Fibroblast of pulmonary artery (primary cell): ENCODE measurements around the gene PLXNB2.

Source experiments
- DNase-seq: peaks from one replicate; pipeline ENCODE4 v3.0.0-alpha.2; 2010; ENCODE audit warnings: low read depth
- H3K4me3 ChIP-seq: replicated peaks from 2 replicates; pipeline ENCODE4 v1.5.1; 2011; ENCODE audit warnings: low read depth, mild to moderate bottlenecking, control low read depth, low read length, moderate library complexity
- TF ChIP-seq, protein P1 (sequence below): IDR thresholded peaks from 2 replicates; pipeline ENCODE4 v1.5.1; 2011; ENCODE audit warnings: mild to moderate bottlenecking, control low read depth, low read length, inconsistent platforms; ENCODE audit errors: missing control alignments

The PLXNB2 gene

DNA sequence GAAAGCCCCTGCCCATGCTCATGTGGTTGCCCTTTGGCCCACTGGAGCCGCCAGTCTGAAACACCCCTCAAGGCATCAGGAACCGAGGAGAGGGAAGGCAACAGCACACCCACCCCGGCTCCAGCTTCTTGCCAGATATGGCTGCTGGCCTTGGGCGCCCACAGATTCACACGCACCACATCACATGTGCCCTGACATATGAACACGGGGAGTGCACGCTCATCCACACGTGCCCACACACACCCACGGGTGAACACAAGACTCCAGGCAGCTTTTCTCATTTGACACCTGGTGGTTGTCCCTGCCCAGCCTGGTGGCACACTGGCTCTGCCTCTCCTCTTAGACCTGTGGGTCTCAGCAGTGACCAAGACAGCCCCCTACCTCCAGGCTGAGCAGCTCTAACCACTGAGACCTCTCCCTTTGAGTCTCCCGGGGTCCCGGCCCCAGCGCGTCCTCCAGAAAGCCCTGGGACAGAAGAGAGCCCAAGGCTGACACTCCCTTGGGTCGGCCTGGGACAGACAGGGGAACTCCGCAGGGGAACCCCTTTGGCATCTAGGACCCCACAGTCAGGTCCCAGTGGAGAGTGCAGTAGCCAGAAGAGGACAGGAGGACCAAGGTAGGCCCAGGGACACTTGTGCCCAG, 43.2 kb downstream of the PLXNB2 start:
- TF ChIP-seq, protein P1, sequence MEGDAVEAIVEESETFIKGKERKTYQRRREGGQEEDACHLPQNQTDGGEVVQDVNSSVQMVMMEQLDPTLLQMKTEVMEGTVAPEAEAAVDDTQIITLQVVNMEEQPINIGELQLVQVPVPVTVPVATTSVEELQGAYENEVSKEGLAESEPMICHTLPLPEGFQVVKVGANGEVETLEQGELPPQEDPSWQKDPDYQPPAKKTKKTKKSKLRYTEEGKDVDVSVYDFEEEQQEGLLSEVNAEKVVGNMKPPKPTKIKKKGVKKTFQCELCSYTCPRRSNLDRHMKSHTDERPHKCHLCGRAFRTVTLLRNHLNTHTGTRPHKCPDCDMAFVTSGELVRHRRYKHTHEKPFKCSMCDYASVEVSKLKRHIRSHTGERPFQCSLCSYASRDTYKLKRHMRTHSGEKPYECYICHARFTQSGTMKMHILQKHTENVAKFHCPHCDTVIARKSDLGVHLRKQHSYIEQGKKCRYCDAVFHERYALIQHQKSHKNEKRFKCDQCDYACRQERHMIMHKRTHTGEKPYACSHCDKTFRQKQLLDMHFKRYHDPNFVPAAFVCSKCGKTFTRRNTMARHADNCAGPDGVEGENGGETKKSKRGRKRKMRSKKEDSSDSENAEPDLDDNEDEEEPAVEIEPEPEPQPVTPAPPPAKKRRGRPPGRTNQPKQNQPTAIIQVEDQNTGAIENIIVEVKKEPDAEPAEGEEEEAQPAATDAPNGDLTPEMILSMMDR: no peak
- DNase-seq: no peak
- no peak overlapping the region for H3K4me3 ChIP-seq

DNA sequence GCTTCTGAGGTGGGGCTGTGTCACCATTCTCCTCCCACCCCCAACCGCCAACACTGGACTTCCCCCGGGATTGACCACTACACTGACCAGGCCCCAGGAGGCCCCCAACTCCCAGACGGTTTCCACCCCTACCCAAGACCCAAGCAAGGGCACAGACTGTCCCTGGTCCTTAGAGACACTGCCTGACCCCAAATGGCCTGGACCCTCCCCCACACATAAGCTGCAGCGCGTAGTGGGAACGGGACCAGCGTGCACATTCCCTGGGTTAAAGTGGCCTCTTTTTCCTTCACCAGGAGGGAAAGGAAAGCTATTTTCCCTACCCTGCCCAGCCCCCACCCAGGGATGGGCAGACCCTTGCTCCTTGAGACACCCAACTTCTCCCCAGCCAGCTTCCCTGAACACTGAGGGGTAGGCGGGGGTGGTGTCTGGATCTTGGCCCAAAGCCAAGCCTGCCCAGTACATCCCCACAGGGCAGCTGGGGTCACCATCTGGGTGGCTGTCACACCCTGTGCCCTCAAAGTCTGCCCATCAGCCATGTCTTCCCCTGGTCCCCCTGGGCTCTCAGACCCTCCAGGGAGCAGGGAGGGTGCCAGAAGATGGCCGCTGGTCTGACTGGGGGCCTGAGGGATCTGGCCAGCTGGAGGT, 44.4 kb downstream of the PLXNB2 start:
- no peak overlapping the region for H3K4me3 ChIP-seq
- TF ChIP-seq, protein P1: no peak
- no peak for DNase-seq

DNA sequence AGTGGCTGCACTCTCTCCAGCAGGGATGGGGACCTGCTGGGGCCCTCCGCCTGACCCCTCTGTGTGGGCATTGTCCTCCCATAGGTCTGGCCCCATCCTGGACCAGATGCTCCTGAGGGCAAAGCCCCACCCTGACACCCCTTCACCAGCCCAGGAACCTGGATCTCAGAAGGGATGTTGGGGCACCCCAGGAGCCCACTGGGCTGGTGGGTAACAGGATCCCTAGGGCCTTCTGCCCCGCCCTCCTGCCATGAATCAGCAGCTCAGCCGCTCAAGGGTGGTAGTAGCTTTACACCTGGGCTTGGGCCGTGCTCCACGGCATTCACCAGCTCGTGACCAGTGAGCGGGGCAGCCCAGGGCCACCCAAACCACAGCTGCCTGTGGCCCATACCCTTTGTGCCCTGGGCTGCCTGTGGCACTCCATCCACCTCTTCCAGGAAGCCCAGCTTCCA, 45.0 kb downstream of the PLXNB2 start:
- H3K4me3 ChIP-seq: no peak overlapping the region
- DNase-seq: no peak
- TF ChIP-seq, protein P1: no peak

DNA sequence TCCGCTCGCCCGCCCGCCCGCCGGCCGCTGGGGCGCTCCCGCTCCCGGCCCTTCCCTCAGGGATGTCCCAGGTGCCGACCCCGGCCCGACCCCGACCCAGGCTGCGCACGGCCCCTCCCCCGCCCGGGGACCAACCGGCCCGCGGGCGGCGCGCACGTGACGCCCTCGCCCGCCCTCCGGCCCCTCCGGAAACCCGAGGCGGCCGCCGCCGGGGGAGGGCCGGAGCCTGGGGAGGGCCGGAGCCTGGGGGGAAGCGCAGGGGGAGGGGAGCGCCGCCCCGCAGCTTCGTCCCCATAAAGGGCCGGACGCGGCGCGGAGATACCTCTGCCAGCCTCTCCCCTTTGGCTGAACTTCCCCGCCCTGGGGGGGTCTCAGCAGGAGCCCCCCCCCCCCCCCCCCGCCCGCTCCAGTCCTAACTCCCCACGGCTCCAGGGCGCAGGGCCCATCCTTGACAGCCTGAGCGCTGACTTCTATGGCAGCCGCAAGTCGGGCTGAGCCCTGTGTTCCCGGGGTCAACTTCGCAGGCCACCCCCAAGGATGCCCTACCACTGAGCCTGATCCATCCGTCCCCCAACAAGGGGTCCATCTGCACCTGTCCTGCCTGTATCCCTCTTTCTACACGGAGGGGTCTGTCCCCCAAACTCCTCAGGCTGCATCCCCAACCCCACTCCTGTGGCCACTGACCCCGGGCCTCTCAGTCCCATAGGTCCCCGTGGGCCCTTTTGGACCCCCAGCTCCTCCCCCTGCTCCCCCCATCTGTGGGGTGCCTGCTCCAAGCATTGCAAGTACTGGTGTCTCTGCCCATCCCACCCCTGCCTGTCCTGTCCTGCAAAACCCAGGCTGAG, 45.6 kb downstream of the PLXNB2 start, which contains the start of gene MAPK12:
Gene MAPK12 (minus strand): TSS at position 69 of the 845 bp plus-strand sequence. CDS start 174 bp downstream, outside the sequence.
- H3K4me3 ChIP-seq: peak within 1 kb of the TSS; percentile 68
- TF ChIP-seq, protein P1: no peak
- peak; percentile 28 for DNase-seq

DNA sequence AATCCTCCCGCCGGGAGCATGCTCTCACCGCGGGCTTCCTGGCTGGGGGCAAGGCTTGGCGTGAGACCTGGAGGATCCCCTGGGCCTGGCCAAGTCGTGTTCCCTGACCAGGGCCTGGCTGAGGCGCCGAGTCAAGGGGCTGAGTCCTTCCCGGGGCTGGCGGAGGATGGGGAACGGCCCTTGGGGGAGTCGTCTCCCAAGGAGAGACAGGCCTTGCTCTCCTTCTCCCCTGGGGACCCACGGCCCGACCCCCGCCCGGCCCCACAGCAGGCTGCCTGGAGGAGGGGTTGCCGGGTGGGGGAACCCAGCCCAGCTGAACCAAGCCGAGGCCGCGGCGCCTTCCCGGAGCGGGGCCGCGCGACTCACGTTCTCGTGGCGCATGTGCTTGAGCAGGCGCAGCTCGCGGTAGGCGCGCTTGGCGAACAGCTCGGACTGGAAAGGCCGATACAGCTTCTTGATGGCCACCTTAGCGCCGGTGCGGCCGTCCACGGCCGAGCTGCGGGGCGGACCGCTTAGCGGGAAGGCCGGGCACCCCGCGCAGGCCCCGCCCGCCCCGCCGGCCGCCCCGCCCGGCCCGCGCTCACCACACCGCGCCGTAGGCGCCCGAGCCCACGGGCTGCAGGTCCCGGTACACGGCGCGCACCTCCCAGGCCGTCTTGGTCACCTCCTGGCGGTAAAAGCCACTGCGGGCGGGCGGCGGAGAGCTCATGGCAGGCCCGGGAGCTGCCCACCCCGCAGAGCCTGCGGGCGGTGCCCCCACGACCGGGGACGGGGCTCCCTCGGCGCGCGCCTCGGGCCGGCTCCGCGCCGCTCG, 46.4 kb downstream of the PLXNB2 start:
- H3K4me3 ChIP-seq: peak overlapping the region; percentile 68
- TF ChIP-seq, protein P1: no peak
- DNase-seq: peak; percentile 71

DNA sequence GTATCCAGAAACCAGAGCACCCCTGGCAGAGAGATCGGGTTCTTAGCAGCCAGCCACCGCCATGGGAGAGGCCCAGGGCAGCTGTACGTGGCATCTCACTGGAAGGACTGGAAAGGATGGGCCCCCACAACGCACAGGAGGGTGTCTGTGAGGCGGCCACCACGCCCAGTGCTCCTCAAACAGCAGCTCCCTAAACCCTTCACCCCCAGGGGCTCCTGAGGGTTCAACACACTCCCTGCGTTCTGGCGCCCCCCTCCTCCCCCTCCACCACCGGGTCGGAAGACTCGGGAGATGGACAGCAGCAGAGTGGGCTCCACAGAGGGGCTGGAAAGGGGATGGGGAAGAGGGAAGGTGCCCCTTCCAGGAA, 47.0 kb downstream of the PLXNB2 start:
- TF ChIP-seq, protein P1: no peak
- DNase-seq: no peak
- H3K4me3 ChIP-seq: peak overlapping the region; percentile 68
